ENCODE results near the gene KPRP. TPM values are rescaled to one million over a fixed set of nuclear protein-coding genes. Genes with fewer than 3 reads are reported as not detected.

KPRP gene
- total and polyA plus RNA-seq, 2 donors (not counting 1 experiment from before 2014, with no cell fraction given) = 0.33 TPM; not detected in 1

DNA sequence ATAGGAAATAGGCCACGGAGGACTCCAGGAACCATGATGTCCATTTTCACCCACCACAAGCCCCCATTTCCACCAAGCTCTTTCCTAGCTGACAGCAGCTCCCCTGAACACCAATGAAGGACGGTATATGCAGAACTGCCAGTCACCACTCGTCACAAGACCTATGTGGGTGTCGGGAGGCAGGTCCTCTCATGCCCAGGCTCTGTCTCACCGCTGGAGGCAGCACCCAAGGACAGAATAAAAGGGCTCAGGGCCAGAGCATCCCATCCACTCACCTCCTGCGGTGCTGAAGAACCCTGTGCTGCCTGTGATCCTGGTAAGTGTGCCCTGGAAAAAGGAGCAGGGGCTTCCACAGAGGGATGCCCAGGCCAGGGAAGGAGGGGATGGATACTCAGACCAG is 17.1 kb downstream of the KPRP start, which contains the start of gene LCE1F:
TSS of gene LCE1F (plus strand) at position 266 of the 400 bp plus-strand sequence. CDS start 1,232 bp downstream, outside the sequence.
- no peaks in the 10 kb centered on the region for H4K20me1 ChIP-seq (ENCODE audit: control insufficient read depth, extremely low read depth, insufficient read depth, low read length)
- no peaks in the 10 kb centered on the region for H3K27me3 ChIP-seq (ENCODE audit: control insufficient read depth, insufficient read depth, low read length)
- H3K4me1 ChIP-seq (ENCODE audit: control insufficient read depth, extremely low read depth, insufficient read depth, low read length) = no peaks in the 10 kb centered on the region
- H3K4me3 ChIP-seq (replicated peaks in 1 of 4; ENCODE audit: control extremely low read depth in 1 of 4, insufficient read depth in 1 of 4, low read depth in 3 of 4, low read length in 4 of 4) = no peak within 1 kb of the TSS
- no peak for TF ChIP-seq EZH2 (IDR thresholded peaks at IDR 0.05; ENCODE audit: low read length, missing control alignments)
- TF ChIP-seq, protein P1, sequence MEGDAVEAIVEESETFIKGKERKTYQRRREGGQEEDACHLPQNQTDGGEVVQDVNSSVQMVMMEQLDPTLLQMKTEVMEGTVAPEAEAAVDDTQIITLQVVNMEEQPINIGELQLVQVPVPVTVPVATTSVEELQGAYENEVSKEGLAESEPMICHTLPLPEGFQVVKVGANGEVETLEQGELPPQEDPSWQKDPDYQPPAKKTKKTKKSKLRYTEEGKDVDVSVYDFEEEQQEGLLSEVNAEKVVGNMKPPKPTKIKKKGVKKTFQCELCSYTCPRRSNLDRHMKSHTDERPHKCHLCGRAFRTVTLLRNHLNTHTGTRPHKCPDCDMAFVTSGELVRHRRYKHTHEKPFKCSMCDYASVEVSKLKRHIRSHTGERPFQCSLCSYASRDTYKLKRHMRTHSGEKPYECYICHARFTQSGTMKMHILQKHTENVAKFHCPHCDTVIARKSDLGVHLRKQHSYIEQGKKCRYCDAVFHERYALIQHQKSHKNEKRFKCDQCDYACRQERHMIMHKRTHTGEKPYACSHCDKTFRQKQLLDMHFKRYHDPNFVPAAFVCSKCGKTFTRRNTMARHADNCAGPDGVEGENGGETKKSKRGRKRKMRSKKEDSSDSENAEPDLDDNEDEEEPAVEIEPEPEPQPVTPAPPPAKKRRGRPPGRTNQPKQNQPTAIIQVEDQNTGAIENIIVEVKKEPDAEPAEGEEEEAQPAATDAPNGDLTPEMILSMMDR (conservative IDR thresholded peaks at IDR 0.05 in 1 of 2, IDR thresholded peaks at IDR 0.05 in 1 of 2; ENCODE audit: low read depth in 1 of 2, low read length in 2 of 2) = no peak
- H3K79me2 ChIP-seq (ENCODE audit: control insufficient read depth, insufficient read depth, low read length) = no peaks in the 10 kb centered on the region
- H3K4me2 ChIP-seq (ENCODE audit: extremely low read depth, insufficient read depth, low read length) = no peak within 1 kb of the TSS
- no peaks in the 10 kb centered on the region for H3K36me3 ChIP-seq (ENCODE audit: control insufficient read depth, insufficient read depth, low read length)
- no peak within 1 kb of the TSS for H3K27ac ChIP-seq (ENCODE audit: insufficient read depth, low read length)
- DNase-seq (ENCODE audit: low read depth in 2 of 2) = no peak
- no peak within 1 kb of the TSS for H2AFZ ChIP-seq (ENCODE audit: low read length)
- no peak within 1 kb of the TSS for H3K9ac ChIP-seq (ENCODE audit: insufficient read depth, low read length)
- no peaks in the 10 kb centered on the region for H3K9me3 ChIP-seq (ENCODE audit: control insufficient read depth, insufficient read depth, low read depth, low read length)

DNA sequence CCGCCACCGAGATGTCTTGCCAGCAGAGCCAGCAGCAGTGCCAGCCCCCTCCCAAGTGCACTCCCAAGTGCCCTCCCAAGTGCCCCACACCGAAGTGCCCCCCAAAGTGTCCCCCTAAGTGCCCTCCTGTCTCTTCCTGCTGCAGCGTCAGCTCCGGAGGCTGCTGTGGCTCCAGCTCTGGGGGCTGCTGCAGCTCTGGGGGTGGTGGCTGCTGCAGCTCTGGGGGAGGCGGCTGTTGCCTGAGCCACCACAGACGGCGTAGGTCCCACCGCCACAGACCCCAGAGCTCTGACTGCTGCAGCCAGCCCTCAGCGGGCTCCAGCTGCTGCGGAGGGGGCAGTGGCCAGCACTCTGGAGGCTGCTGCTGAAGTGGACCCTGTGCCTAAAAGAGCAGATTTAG is 18.5 kb downstream of the KPRP start:
- Histone ChIP-seq H3K27ac (ENCODE audit: insufficient read depth, low read length) (no peak overlapping the region), H3K9me3 (ENCODE audit: control insufficient read depth, insufficient read depth, low read depth, low read length) (no peaks in the 10 kb centered on the region), H2AFZ (ENCODE audit: low read length) (no peak overlapping the region), H3K27me3 (ENCODE audit: control insufficient read depth, insufficient read depth, low read length) (no peaks in the 10 kb centered on the region), H3K4me3 (replicated peaks in 1 of 4; ENCODE audit: control extremely low read depth in 1 of 4, insufficient read depth in 1 of 4, low read depth in 3 of 4, low read length in 4 of 4) (no peak overlapping the region), H3K4me1 (ENCODE audit: control insufficient read depth, extremely low read depth, insufficient read depth, low read length) (no peaks in the 10 kb centered on the region), H3K79me2 (ENCODE audit: control insufficient read depth, insufficient read depth, low read length) (no peaks in the 10 kb centered on the region), H3K4me2 (ENCODE audit: extremely low read depth, insufficient read depth, low read length) (no peak overlapping the region), H3K36me3 (ENCODE audit: control insufficient read depth, insufficient read depth, low read length) (no peaks in the 10 kb centered on the region), H3K9ac (ENCODE audit: insufficient read depth, low read length) (no peak overlapping the region), H4K20me1 (ENCODE audit: control insufficient read depth, extremely low read depth, insufficient read depth, low read length) (no peaks in the 10 kb centered on the region)
- no peak for TF ChIP-seq EZH2 (IDR thresholded peaks at IDR 0.05; ENCODE audit: low read length, missing control alignments)
- TF ChIP-seq, protein P1 (conservative IDR thresholded peaks at IDR 0.05 in 1 of 2, IDR thresholded peaks at IDR 0.05 in 1 of 2; ENCODE audit: low read depth in 1 of 2, low read length in 2 of 2) = no peak
- no peak for DNase-seq (ENCODE audit: low read depth in 2 of 2)

DNA sequence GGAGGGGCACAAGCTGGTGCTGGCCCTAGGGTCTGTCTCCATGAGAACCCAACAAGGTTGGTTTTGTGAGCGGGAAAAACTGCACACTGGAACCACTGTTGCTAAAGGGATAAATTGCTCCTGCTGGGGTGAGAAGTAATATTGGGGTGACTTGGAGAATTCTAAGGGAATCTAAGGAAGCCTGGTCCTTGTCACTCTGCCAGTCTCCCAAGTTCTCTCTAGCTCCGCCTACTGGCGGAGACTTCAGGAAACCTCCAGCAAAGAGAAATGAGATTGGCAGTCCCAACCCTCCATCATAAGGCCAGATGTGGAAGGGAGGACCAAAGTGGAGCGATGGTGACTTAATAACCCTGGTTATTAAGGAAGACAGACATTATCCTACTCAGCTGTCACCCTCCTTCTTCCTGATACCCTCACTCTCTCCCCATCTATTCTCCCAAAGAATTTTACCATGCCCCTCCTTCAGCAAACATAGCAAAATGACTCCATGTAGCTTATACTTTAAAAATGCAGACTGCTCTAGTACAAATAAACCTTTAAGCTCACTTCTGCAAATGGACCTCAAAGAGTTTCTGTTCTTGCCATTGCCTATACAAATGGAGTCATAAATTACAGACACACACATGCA is 19.8 kb downstream of the KPRP start:
- Histone ChIP-seq H3K4me2 (ENCODE audit: extremely low read depth, insufficient read depth, low read length) (no peak overlapping the region), H3K27me3 (ENCODE audit: control insufficient read depth, insufficient read depth, low read length) (no peaks in the 10 kb centered on the region), H3K9ac (ENCODE audit: insufficient read depth, low read length) (no peak overlapping the region), H3K4me1 (ENCODE audit: control insufficient read depth, extremely low read depth, insufficient read depth, low read length) (no peaks in the 10 kb centered on the region), H3K36me3 (ENCODE audit: control insufficient read depth, insufficient read depth, low read length) (no peaks in the 10 kb centered on the region), H4K20me1 (ENCODE audit: control insufficient read depth, extremely low read depth, insufficient read depth, low read length) (no peaks in the 10 kb centered on the region), H3K9me3 (ENCODE audit: control insufficient read depth, insufficient read depth, low read depth, low read length) (no peaks in the 10 kb centered on the region), H2AFZ (ENCODE audit: low read length) (no peak overlapping the region), H3K79me2 (ENCODE audit: control insufficient read depth, insufficient read depth, low read length) (no peaks in the 10 kb centered on the region), H3K27ac (ENCODE audit: insufficient read depth, low read length) (no peak overlapping the region), H3K4me3 (replicated peaks in 1 of 4; ENCODE audit: control extremely low read depth in 1 of 4, insufficient read depth in 1 of 4, low read depth in 3 of 4, low read length in 4 of 4) (no peak overlapping the region)
- DNase-seq (ENCODE audit: low read depth in 2 of 2) = no peak
- no peak for TF ChIP-seq EZH2 (IDR thresholded peaks at IDR 0.05; ENCODE audit: low read length, missing control alignments)
- TF ChIP-seq, protein P1 (conservative IDR thresholded peaks at IDR 0.05 in 1 of 2, IDR thresholded peaks at IDR 0.05 in 1 of 2; ENCODE audit: low read depth in 1 of 2, low read length in 2 of 2) = peak; percentile 17 to 24
